PFSK-1 (cell line): Measurements from ENCODE around the gene SLC38A2.

Experiments used
- FOXP2 ChIP-seq: optimal IDR thresholded peaks from 2 replicates; pipeline ENCODE3; 2011; ENCODE audit warnings: borderline replicate concordance, control low read depth, inconsistent platforms; ENCODE audit not compliant: insufficient read depth; ENCODE audit errors: extremely low read length, extremely low read depth
- POLR2AphosphoS5 ChIP-seq: IDR thresholded peaks from 2 replicates; pipeline ENCODE4 v1.6.1; 2012; ENCODE audit warnings: low read depth, mild to moderate bottlenecking, control low read depth, low read length, moderate library complexity
- SIN3A ChIP-seq: IDR thresholded peaks from 2 replicates; pipeline ENCODE4 v1.6.1; 2012; ENCODE audit warnings: mild to moderate bottlenecking, low read length, moderate library complexity, borderline replicate concordance; ENCODE audit not compliant: insufficient read depth
- TAF1 ChIP-seq: IDR thresholded peaks from 2 replicates; pipeline ENCODE4 v1.6.1; 2012; ENCODE audit warnings: low read length, control low read depth, borderline replicate concordance; ENCODE audit not compliant: insufficient read depth
- TF ChIP-seq, protein P1 (sequence below), 2 experiments: IDR thresholded peaks; 2 replicates each; pipeline versions ENCODE4 v1.6.1 to v1.8.0; 2011 to 2012; ENCODE audit warnings: low read depth in 2 of 2, low read length in 2 of 2, control low read depth in 1 of 2, inconsistent platforms in 1 of 2, mild to moderate bottlenecking in 1 of 2, moderate library complexity in 1 of 2; ENCODE audit not compliant: insufficient read depth in 1 of 2

SLC38A2 gene

DNA sequence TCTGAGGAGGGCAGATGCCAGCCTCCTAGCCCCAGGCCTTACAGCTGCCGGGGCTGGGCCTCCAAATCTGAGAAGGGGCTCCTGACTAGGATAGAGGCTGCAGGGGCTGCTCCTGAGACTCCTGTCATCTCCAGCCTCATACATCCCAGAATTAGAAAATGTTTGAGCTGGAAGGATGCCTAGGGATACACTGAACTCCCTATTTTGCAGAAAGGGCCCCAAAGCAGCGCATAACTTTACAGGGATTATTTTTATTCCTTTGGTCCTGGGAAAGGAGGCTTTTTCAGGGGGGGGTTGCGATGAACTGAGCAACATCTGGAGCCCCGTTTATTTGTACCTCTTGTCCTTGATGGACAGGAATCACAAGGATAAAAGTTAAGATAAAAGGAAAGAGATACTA, 35.9 kb upstream of the SLC38A2 start:
- TF ChIP-seq, protein P1, sequence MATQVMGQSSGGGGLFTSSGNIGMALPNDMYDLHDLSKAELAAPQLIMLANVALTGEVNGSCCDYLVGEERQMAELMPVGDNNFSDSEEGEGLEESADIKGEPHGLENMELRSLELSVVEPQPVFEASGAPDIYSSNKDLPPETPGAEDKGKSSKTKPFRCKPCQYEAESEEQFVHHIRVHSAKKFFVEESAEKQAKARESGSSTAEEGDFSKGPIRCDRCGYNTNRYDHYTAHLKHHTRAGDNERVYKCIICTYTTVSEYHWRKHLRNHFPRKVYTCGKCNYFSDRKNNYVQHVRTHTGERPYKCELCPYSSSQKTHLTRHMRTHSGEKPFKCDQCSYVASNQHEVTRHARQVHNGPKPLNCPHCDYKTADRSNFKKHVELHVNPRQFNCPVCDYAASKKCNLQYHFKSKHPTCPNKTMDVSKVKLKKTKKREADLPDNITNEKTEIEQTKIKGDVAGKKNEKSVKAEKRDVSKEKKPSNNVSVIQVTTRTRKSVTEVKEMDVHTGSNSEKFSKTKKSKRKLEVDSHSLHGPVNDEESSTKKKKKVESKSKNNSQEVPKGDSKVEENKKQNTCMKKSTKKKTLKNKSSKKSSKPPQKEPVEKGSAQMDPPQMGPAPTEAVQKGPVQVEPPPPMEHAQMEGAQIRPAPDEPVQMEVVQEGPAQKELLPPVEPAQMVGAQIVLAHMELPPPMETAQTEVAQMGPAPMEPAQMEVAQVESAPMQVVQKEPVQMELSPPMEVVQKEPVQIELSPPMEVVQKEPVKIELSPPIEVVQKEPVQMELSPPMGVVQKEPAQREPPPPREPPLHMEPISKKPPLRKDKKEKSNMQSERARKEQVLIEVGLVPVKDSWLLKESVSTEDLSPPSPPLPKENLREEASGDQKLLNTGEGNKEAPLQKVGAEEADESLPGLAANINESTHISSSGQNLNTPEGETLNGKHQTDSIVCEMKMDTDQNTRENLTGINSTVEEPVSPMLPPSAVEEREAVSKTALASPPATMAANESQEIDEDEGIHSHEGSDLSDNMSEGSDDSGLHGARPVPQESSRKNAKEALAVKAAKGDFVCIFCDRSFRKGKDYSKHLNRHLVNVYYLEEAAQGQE (IDR thresholded peaks at IDR 0.05; ENCODE audit: insufficient read depth in 1 of 2, low read depth in 2 of 2, low read length in 2 of 2): no peak
- TF ChIP-seq POLR2AphosphoS5 (no peak), FOXP2 (no peak)

DNA sequence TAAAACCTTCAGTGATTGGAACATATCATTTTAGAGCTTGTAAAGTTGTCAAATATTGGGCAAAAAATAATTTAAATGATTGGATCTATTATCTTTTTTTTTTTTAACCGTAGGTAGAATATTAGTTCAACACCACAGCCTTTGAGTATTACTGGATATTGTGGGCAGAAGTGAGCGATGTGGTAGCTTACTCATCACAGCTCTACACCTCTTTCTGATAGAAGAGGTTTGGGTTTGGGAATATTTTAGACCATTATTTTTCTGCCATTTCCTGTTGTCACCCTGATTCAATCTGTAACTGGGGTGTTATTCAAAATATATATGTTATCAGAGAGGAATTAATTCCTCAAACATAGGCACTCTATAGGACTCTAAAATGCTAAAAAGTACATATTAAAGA, 34.8 kb upstream of the SLC38A2 start:
- TF ChIP-seq SIN3A (no peak), POLR2AphosphoS5 (no peak), TAF1 (no peak), FOXP2 (no peak)
- TF ChIP-seq, protein P1 (IDR thresholded peaks at IDR 0.05; ENCODE audit: insufficient read depth in 1 of 2, low read depth in 2 of 2, low read length in 2 of 2): no peak

DNA sequence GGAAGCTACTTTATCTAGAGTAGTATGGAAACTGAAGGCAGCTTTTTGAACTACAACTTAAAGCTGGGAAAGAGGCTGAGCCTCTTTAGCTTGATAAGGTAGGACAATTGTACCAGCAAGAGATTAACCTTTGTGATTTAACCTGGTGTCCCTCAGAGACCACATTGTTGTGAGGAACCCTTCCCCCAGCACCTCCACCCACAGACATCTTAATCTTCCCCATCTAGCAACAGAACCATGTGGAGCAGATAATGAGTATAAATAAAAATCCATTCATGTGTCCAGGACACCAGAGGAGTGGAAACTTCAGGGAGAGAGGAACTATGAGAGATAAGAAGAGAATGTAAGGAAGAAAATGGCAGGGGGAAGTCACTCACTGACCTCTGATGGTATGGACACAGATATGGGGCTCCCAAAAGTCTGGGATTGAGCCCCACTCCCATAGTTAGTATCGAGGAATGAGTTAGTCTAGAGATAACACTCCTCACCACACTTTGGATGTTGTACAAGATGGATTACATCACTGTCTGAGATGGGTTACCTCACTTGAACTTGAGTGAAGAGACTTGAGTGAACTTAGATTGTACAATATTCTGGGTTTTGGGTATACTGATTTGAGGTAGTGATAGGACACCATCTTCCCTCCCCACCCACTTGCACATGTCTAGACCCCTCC, 33.9 kb upstream of the SLC38A2 start:
- TF ChIP-seq FOXP2 (no peak), TAF1 (no peak), SIN3A (no peak), POLR2AphosphoS5 (no peak)
- TF ChIP-seq, protein P1 (IDR thresholded peaks at IDR 0.05; ENCODE audit: insufficient read depth in 1 of 2, low read depth in 2 of 2, low read length in 2 of 2): no peak

DNA sequence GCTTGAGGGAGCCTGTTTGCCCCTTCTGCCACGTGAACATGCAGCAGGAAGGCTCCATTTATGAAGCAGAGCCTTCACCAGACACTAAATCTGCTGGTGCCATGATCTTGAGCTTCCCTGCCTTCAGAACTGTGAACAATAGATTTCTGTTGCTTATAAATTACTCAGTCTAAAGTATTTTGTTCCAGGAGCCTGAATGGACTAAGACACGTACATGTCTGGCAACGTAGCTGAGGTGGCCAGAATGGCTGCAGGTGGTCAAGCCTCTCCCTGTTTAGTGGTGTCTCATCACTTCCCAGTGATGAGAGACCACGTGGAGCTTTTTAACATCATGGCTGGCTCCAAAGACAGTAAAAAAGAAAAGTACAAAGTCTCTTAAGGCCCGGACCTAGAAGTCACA, 32.2 kb upstream of the SLC38A2 start:
- TF ChIP-seq, protein P1 (IDR thresholded peaks at IDR 0.05; ENCODE audit: insufficient read depth in 1 of 2, low read depth in 2 of 2, low read length in 2 of 2): no peak

DNA sequence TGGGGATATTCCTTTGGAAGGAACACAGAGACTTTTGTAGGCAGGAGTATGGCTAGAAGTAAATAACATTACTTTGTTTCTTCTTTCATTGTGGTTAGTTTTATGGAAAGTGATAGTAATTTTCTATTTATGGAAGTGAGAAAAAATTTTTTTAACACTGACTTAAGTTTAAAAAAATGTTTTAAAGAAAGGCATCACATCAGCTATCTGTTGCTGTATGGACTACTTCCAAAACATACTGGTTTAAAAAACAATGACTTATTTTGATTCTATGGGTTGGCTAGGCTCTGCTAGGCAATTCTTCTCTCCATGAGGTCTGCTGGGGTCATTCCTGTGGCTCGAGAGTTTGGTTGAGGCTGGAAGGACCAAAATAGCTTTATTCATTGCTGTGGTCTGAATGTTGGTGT, 31.7 kb upstream of the SLC38A2 start:
- no peak for TF ChIP-seq TAF1
- TF ChIP-seq POLR2AphosphoS5: no peak
- TF ChIP-seq, protein P1 (IDR thresholded peaks at IDR 0.05; ENCODE audit: insufficient read depth in 1 of 2, low read depth in 2 of 2, low read length in 2 of 2): no peak
- TF ChIP-seq SIN3A: no peak
- TF ChIP-seq FOXP2: no peak
